ENCODE data around the gene SMG9.
"Not testable (repeated sequence)": the region's sequence is repeated elsewhere in the genome, so short reads cannot be mapped to it uniquely, and the experiment has no call there.

The SMG9 gene

DNA sequence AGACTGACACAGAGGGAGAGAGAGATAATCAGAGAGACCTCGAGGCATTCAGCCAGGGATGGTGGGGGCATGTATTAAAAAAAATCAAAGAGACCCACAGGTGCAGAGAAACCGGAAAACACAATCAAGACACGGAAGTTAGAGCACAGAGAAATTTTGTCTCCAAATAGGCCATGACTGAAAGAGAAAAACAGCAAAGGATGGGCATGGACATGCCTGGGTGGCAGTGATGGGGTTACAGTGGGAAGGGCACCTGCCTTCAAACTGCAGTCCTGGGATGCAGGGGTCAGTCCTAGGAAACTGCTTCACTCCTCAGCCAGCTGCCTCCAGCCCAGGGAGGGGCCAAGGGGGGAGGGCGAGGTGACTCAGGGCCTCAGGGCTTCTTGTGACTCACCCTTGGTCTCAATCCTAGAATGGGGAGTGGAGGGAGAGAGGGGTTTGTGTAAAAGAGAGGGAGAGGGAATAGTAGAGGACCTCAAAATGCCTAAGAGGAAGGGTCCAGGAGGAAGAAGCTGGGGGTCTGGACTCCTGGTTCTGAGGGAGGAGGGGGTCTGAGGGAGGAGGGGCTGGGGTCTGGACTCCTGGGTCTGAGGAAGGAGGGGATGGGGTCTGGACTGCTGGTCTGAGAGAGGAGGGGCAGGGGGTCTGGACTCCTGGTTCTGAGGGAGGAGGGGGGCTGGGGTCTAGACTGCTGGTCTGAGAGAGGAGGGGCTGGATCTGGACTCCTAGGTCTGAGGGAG, 29.6 kb upstream of the SMG9 start:
- Mint-ChIP-seq H3K27ac (peak overlapping the region; percentile 94), H3K4me1 (peaks cover 41% of the 10 kb centered on the region), H3K36me3 (peaks cover 5% of the 10 kb centered on the region), H3K27me3 (peaks cover 2% of the 10 kb centered on the region), H3K4me3 (peak overlapping the region; percentile 96), H3K9me3 (no peaks in the 10 kb centered on the region)
- ATAC-seq (ENCODE audit: low read depth) (peak; percentile 13), DNase-seq (ENCODE audit: low spot score in 2 of 2) (peak in 1 of 2 donors; percentile 43)

- DNase-seq (ENCODE audit: low spot score in 2 of 2) (no peak), ATAC-seq (ENCODE audit: low read depth) (no peak)
- Mint-ChIP-seq H3K27ac (peak overlapping the region; percentile 94), H3K36me3 (peaks cover 6% of the 10 kb centered on the region), H3K27me3 (no peaks in the 10 kb centered on the region), H3K4me3 (peak overlapping the region; percentile 96), H3K4me1 (peaks cover 45% of the 10 kb centered on the region), H3K9me3 (no peaks in the 10 kb centered on the region)
These were observed 28.9 kb upstream of the SMG9 start for GRCh38 chr19:43783636-43784035.

DNA sequence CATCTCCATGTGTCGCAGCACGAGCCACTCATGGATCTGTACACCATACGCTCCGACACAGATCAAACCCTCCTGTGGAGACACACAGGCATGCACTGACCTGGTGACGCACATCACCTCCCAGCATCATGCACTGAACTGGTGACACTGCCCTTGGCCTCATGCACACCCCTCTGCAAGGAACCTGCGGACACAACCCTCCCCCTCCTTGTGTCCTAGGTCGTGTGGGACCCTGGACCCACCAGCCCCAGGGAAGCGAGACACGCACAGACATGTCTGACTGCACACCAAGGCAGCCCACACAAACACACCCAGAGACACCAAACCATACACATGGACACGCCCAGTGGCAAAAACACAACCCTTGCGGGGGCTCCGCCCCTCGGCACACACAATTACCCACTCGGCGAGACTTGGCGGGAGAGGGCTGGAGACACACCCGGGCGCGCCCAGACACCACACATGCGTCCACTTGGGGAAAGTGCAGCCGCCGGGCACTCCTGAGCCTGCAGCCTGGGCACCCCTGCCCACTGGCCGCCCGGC, 28.0 kb upstream of the SMG9 start:
- peaks cover 6% of the 10 kb centered on the region for H3K36me3 Mint-ChIP-seq
- no peaks in the 10 kb centered on the region for H3K27me3 Mint-ChIP-seq
- peak; percentile 70 for ATAC-seq (ENCODE audit: low read depth)
- peak overlapping the region; percentile 94 for H3K27ac Mint-ChIP-seq
- no peaks in the 10 kb centered on the region for H3K9me3 Mint-ChIP-seq
- peak overlapping the region; percentile 96 for H3K4me3 Mint-ChIP-seq
- H3K4me1 Mint-ChIP-seq = peaks cover 52% of the 10 kb centered on the region
- DNase-seq (ENCODE audit: low spot score in 2 of 2) = peak; percentile 64 to 75

DNA sequence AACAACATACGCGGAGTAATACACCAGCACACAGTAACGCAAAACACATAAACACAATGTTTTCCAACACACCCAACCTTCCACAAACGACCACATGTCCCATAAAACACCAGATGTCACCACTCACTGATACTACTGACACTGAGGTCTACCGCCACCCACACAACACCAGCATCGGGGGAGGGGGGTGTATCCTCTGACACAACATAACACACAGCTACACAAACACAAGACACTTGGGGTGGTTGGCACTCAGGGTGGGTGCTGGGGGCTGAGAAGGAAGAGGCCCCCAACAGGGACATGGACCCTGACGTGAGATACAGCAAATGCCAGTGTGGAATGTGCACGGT, 27.5 kb upstream of the SMG9 start:
- peaks cover 55% of the 10 kb centered on the region for H3K4me1 Mint-ChIP-seq

DNA sequence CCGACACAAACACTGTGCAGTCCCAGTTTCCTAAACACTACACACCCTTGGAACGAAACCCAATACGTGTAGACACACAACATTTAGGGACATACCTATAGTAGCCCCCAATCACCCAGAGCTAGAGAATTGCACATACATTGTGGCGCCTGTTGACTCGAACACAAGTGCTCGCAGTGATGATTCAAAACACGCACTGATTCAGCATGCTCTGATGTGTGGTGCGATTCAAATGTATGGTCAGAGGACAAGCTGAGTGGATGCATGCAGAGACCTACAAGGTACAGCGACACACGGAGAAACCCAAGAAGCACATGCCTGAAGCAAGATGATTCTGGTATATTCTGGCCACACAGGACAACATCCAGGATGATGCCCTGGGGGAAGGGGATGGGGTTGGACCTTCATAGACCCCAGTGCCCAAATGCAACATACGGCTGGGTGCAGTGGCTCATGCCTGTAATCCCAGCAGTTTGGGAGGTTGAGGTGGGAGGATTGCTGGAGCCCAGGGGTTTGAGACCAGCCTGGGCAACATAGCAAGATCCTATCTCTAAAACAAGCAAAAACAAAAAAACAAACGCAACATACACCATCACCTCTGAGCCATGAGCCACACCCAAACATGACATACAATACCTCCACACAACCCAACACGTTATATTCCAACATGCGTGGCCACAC, 27.0 kb upstream of the SMG9 start:
- Mint-ChIP-seq H3K27ac (peak overlapping the region; percentile 94), H3K36me3 (peaks cover 8% of the 10 kb centered on the region), H3K9me3 (no peaks in the 10 kb centered on the region), H3K4me3 (peak overlapping the region; percentile 96), H3K4me1 (peaks cover 58% of the 10 kb centered on the region), H3K27me3 (no peaks in the 10 kb centered on the region)
- no peak for DNase-seq (ENCODE audit: low spot score in 2 of 2)
- no peak for ATAC-seq (ENCODE audit: low read depth)

More for the DNA sequence above, 27.5 kb upstream of the SMG9 start:
- no peak for DNase-seq (ENCODE audit: low spot score in 2 of 2)
- no peaks in the 10 kb centered on the region for H3K9me3 Mint-ChIP-seq
- no peaks in the 10 kb centered on the region for H3K27me3 Mint-ChIP-seq
- peak overlapping the region; percentile 96 for H3K4me3 Mint-ChIP-seq
- ATAC-seq (ENCODE audit: low read depth) = no peak
- peaks cover 6% of the 10 kb centered on the region for H3K36me3 Mint-ChIP-seq
- H3K27ac Mint-ChIP-seq = peak overlapping the region; percentile 94

DNA sequence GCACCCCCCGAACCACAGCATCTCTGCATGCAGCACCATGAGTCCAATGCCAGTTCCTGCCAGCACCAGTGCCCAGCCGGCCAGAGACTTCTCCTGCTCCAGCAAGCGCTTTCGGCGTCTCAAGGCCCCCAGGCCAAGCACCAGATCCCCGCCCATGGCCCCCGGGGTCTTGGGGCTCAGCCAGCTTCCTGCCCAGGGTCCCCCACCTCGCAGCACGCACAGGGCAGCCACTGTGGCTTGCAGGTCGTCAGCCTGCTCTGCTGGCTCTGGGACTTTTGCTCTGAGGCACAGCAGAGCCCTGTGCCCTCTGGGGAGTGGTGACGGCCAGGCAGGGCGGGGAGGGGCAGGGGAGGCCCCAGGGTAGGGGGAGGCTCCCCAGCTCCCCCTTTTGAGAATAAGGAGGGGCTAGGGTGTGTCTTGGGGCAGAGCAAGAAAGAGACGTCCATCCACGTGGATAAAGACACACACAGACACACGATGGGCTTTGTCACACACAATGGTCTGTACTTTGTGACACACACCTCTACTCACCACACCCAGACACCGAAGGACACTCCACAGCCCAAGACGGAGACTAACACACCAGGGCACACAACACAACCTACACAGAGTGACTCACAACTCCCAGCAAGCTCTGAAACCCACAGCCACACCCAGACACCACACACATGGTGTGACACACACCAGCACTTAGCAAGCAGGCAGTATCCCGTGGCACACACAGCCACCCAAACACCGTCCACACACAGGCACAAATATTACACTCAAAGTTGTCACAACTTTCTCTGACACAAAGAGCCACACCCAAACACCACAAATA, 26.2 kb upstream of the SMG9 start, which contains the start of gene KCNN4:
KCNN4 (minus strand) TSS at position 268 of the 820 bp plus-strand sequence; CDS start at position 156, 112 bp downstream.
- Mint-ChIP-seq H3K9me3 (no peaks in the 10 kb centered on the region), H3K4me1 (peaks cover 65% of the 10 kb centered on the region), H3K27me3 (no peaks in the 10 kb centered on the region), H3K27ac (peak within 1 kb of the TSS; percentile 94), H3K4me3 (peak within 1 kb of the TSS; percentile 96), H3K36me3 (peaks cover 11% of the 10 kb centered on the region)
- DNase-seq (ENCODE audit: low spot score in 2 of 2) (peak; percentile 76 to 80), ATAC-seq (ENCODE audit: low read depth) (peak; percentile 65)

DNA sequence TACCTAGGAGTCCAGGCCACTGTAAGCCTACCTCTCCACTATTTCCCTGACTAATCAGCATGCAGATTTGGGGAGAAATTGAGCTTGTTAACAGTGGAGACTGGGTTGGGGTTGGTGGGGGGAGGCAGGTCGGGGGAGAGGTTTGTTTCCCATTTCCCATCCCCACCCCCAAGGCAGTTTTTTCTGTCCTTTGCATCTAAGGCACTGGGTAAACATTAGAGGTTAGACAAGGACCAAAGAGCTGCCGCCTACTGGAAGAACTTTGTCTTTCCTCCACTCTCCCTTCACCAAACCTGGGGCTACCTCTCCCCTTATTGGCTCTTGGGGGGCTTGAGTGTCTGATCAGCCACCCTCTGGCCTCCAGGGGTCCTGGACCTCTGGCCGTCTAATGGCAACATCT, 25.1 kb upstream of the SMG9 start:
- H3K4me1 Mint-ChIP-seq = peaks cover 68% of the 10 kb centered on the region

GRCh38 chr19:43779147-43779819, 24.5 kb upstream of the SMG9 start:
- Mint-ChIP-seq H3K27ac (peak overlapping the region; percentile 94), H3K36me3 (peaks cover 17% of the 10 kb centered on the region), H3K4me1 (peaks cover 65% of the 10 kb centered on the region), H3K4me3 (peak overlapping the region; percentile 96), H3K27me3 (no peaks in the 10 kb centered on the region), H3K9me3 (no peaks in the 10 kb centered on the region)
- DNase-seq (ENCODE audit: low spot score in 2 of 2) (no peak), ATAC-seq (ENCODE audit: low read depth) (no peak)

More for the DNA sequence above, 25.1 kb upstream of the SMG9 start:
- H3K36me3 Mint-ChIP-seq = peaks cover 17% of the 10 kb centered on the region
- peak overlapping the region; percentile 96 for H3K4me3 Mint-ChIP-seq
- DNase-seq (ENCODE audit: low spot score in 2 of 2) = no peak
- no peak for ATAC-seq (ENCODE audit: low read depth)
- no peaks in the 10 kb centered on the region for H3K9me3 Mint-ChIP-seq
- H3K27me3 Mint-ChIP-seq = no peaks in the 10 kb centered on the region
- peak overlapping the region; percentile 94 for H3K27ac Mint-ChIP-seq

DNA sequence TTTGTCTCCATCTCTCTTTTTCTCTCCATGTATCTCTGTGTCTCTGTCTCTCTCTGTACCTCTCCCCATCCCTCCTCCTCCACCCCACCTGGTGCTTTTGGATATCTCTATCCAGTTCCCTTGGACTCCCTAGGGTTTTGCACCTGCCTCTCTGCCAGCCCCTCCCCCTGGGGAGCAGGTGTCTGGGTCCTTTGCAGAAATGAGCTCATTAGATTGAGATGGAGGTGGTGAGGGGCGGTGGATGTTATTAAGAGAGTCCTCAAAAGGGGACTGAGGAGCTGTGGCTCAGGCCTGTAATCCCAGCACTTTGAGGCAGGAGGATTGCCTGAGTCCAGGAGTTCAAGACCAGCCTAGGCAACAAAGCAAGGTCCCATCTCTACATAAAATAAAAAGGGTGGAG, 23.9 kb upstream of the SMG9 start:
- Mint-ChIP-seq H3K27me3 (no peaks in the 10 kb centered on the region), H3K9me3 (no peaks in the 10 kb centered on the region), H3K4me1 (peaks cover 59% of the 10 kb centered on the region), H3K27ac (peak overlapping the region; percentile 94), H3K36me3 (peaks cover 19% of the 10 kb centered on the region), H3K4me3 (peak overlapping the region; percentile 96)
- DNase-seq (ENCODE audit: low spot score in 2 of 2) = no peak
- no peak for ATAC-seq (ENCODE audit: low read depth)

GRCh38 chr19:43777163-43777695, 22.5 kb upstream of the SMG9 start:
- Mint-ChIP-seq H3K4me1 (peaks cover 53% of the 10 kb centered on the region), H3K36me3 (peaks cover 23% of the 10 kb centered on the region), H3K27me3 (no peaks in the 10 kb centered on the region), H3K27ac (peak overlapping the region; percentile 94), H3K9me3 (no peaks in the 10 kb centered on the region), H3K4me3 (peak overlapping the region; percentile 96)
- no peak for ATAC-seq (ENCODE audit: low read depth)
- DNase-seq (ENCODE audit: low spot score in 2 of 2) = no peak

- DNase-seq (ENCODE audit: low spot score in 2 of 2) (no peak), ATAC-seq (ENCODE audit: low read depth) (no peak)
- no peaks in the 10 kb centered on the region for H3K9me3 Mint-ChIP-seq
- H3K27me3 Mint-ChIP-seq = no peaks in the 10 kb centered on the region
- peaks cover 45% of the 10 kb centered on the region for H3K4me1 Mint-ChIP-seq
- H3K4me3 Mint-ChIP-seq = peak overlapping the region; percentile 96
- peaks cover 23% of the 10 kb centered on the region for H3K36me3 Mint-ChIP-seq
- H3K27ac Mint-ChIP-seq = peak overlapping the region; percentile 94
These were observed 21.5 kb upstream of the SMG9 start for GRCh38 chr19:43776286-43776685.

- Mint-ChIP-seq H3K36me3 (peaks cover 23% of the 10 kb centered on the region), H3K27ac (peak overlapping the region; percentile 94), H3K27me3 (no peaks in the 10 kb centered on the region), H3K4me1 (peaks cover 37% of the 10 kb centered on the region), H3K9me3 (no peaks in the 10 kb centered on the region), H3K4me3 (peak overlapping the region; percentile 53)
- ATAC-seq (ENCODE audit: low read depth) (no peak), DNase-seq (ENCODE audit: low spot score in 2 of 2) (no peak)
These were observed 20.6 kb upstream of the SMG9 start for GRCh38 chr19:43775299-43775890.

GRCh38 chr19:43774940-43775258, 20.1 kb upstream of the SMG9 start:
- peaks cover 28% of the 10 kb centered on the region for H3K36me3 Mint-ChIP-seq
- H3K9me3 Mint-ChIP-seq = not testable (repeated sequence)

More at GRCh38 chr19:43774940-43775258, 20.1 kb upstream of the SMG9 start:
- H3K4me1 Mint-ChIP-seq = peaks cover 41% of the 10 kb centered on the region
- DNase-seq (ENCODE audit: low spot score in 2 of 2); H3K27me3 Mint-ChIP-seq; ATAC-seq (ENCODE audit: low read depth); H3K4me3 Mint-ChIP-seq: not testable (repeated sequence)
- peak overlapping the region; percentile 94 for H3K27ac Mint-ChIP-seq
